ENCODE results near the gene BZW1. TPM values are rescaled to one million over a fixed set of nuclear protein-coding genes. Genes with fewer than 3 reads are reported as not detected.

The BZW1 gene
- total RNA-seq, 1 donor from 2014 or later = 254 TPM

- H3K4me1 Mint-ChIP-seq (ENCODE audit: unreplicated experiment) = no peaks in the 10 kb centered on the region
- H3K36me3 Mint-ChIP-seq = no peaks in the 10 kb centered on the region
- no peaks in the 10 kb centered on the region for H3K9me3 Mint-ChIP-seq
- no peak for DNase-seq (ENCODE audit: extremely low spot score, unreplicated experiment)
- no peak for TF ChIP-seq CTCF (conservative IDR thresholded peaks at IDR 0.05)
- no peak overlapping the region for H3K4me3 Mint-ChIP-seq
- H3K27ac Mint-ChIP-seq = no peak overlapping the region
- H3K27me3 Mint-ChIP-seq = no peaks in the 10 kb centered on the region
These were observed 34.4 kb upstream of the BZW1 start for GRCh38 chr2:200777275-200777674.

DNA sequence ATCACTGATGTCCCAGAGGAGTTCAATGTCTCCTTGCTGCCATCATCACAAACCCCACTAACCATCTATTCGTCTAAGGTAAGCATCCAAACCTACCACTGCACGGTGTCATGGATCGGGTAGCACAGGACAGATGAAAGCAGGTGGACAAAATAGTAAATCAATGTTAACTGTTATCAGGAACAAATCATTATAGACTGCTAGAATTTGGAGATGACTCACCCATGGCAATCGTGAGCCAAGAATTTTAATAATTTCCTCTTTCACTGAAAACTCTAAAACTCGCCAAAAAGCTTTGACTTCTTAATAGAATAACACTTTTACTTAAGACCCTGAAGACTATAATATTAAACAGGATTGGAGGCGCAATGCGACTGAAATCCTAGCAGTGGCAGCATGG lies 33.7 kb upstream of the BZW1 start:
- no peak overlapping the region for H3K27ac Mint-ChIP-seq
- no peak overlapping the region for H3K4me3 Mint-ChIP-seq
- no peaks in the 10 kb centered on the region for H3K4me1 Mint-ChIP-seq (ENCODE audit: unreplicated experiment)
- no peak for DNase-seq (ENCODE audit: extremely low spot score, unreplicated experiment)
- no peaks in the 10 kb centered on the region for H3K27me3 Mint-ChIP-seq
- no peaks in the 10 kb centered on the region for H3K36me3 Mint-ChIP-seq
- no peaks in the 10 kb centered on the region for H3K9me3 Mint-ChIP-seq
- TF ChIP-seq CTCF (conservative IDR thresholded peaks at IDR 0.05) = no peak

- H3K27me3 Mint-ChIP-seq = no peaks in the 10 kb centered on the region
- no peaks in the 10 kb centered on the region for H3K36me3 Mint-ChIP-seq
- no peaks in the 10 kb centered on the region for H3K9me3 Mint-ChIP-seq
- TF ChIP-seq CTCF (conservative IDR thresholded peaks at IDR 0.05) = no peak
- H3K4me1 Mint-ChIP-seq (ENCODE audit: unreplicated experiment) = no peaks in the 10 kb centered on the region
- no peak overlapping the region for H3K4me3 Mint-ChIP-seq
- no peak for DNase-seq (ENCODE audit: extremely low spot score, unreplicated experiment)
- no peak overlapping the region for H3K27ac Mint-ChIP-seq
These were observed 32.5 kb upstream of the BZW1 start for GRCh38 chr2:200779214-200779613.

GRCh38 chr2:200781616-200782015 lies 30.1 kb upstream of the BZW1 start:
- DNase-seq (ENCODE audit: extremely low spot score, unreplicated experiment) = no peak
- Mint-ChIP-seq H3K27ac (no peak overlapping the region), H3K36me3 (no peaks in the 10 kb centered on the region), H3K9me3 (no peaks in the 10 kb centered on the region), H3K27me3 (no peaks in the 10 kb centered on the region), H3K4me3 (no peak overlapping the region), H3K4me1 (ENCODE audit: unreplicated experiment) (peaks cover 4% of the 10 kb centered on the region)
- no peak for TF ChIP-seq CTCF (conservative IDR thresholded peaks at IDR 0.05)

- Mint-ChIP-seq H3K27ac (peak overlapping the region; percentile 50), H3K36me3 (no peaks in the 10 kb centered on the region), H3K4me1 (ENCODE audit: unreplicated experiment) (peaks cover 6% of the 10 kb centered on the region), H3K4me3 (no peak overlapping the region), H3K27me3 (no peaks in the 10 kb centered on the region), H3K9me3 (no peaks in the 10 kb centered on the region)
- no peak for DNase-seq (ENCODE audit: extremely low spot score, unreplicated experiment)
- no peak for TF ChIP-seq CTCF (conservative IDR thresholded peaks at IDR 0.05)
These were observed 29.5 kb upstream of the BZW1 start for GRCh38 chr2:200782251-200782650.

DNA sequence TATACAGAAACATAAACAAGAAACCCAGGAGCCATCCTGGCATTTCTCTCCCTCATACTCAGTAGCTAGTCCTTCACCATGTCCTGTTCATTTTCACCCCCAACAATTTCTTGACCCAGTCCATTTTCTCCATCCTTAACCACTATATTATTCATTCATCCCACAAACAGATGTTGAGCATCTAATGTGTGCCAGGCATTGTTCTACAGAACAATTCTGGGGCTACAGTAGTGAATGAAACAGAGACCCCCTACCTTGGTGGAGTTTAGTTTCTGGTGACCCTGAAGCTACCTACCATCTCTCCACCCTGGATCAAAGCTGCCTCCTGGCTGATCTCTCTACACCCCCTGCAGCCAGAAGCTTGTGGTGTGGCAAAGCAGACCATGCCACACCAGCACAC lies 27.5 kb upstream of the BZW1 start:
- H3K27me3 Mint-ChIP-seq = no peaks in the 10 kb centered on the region
- no peak overlapping the region for H3K4me3 Mint-ChIP-seq
- H3K36me3 Mint-ChIP-seq = no peaks in the 10 kb centered on the region
- no peak for TF ChIP-seq CTCF (conservative IDR thresholded peaks at IDR 0.05)
- no peak for DNase-seq (ENCODE audit: extremely low spot score, unreplicated experiment)
- H3K27ac Mint-ChIP-seq = no peak overlapping the region
- no peaks in the 10 kb centered on the region for H3K9me3 Mint-ChIP-seq
- peaks cover 12% of the 10 kb centered on the region for H3K4me1 Mint-ChIP-seq (ENCODE audit: unreplicated experiment)
